ENCODE results near the gene DHX8.

DNA sequence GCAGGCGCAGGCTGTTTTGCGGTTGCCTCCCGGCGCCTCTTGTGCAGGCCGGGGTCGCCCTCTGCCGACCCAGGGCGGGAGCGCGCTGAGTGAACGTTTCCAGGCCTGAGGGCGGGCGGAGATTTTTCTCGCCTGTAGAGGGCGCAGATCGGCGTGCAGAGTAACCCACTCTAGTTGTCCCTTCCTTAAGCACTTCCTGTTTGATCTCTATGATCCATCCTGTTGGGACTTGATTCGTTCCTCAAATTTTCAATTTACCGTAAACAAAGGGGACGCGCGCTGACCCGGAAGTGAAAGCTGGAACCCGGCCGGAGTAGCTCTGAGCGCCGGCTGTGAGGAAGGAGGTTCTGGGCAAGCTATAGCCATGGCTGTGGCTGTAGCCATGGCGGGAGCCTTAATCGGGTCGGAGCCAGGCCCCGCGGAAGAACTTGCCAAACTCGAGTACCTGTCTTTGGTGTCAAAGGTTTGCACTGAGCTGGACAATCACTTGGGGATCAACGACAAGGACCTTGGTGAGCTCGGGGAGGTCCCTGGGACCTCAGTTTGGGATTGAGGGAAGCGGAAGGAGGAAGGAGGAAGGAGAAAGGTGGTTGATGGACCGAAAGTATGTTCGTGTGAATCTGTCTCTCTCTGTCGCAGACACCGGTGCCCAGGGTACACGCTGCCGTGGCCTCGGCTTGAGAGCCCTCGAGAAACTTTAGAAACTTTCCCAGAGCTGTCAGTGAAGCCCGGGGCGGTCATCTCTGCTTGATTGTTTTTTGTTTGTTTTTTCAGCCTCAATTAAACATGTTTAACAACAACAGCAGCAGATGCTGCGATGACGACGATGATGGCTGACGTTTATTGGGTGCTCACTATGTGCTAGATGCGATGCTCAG, at the start of gene DHX8:
- TF ChIP-seq, protein P1, sequence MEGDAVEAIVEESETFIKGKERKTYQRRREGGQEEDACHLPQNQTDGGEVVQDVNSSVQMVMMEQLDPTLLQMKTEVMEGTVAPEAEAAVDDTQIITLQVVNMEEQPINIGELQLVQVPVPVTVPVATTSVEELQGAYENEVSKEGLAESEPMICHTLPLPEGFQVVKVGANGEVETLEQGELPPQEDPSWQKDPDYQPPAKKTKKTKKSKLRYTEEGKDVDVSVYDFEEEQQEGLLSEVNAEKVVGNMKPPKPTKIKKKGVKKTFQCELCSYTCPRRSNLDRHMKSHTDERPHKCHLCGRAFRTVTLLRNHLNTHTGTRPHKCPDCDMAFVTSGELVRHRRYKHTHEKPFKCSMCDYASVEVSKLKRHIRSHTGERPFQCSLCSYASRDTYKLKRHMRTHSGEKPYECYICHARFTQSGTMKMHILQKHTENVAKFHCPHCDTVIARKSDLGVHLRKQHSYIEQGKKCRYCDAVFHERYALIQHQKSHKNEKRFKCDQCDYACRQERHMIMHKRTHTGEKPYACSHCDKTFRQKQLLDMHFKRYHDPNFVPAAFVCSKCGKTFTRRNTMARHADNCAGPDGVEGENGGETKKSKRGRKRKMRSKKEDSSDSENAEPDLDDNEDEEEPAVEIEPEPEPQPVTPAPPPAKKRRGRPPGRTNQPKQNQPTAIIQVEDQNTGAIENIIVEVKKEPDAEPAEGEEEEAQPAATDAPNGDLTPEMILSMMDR (IDR thresholded peaks at IDR 0.05) = peak; percentile 100
- TF ChIP-seq POLR2A (IDR thresholded peaks at IDR 0.05) = peak; percentile 33 to 76
